ENCODE data around the gene PKD1.
"Not testable (repeated sequence)": the region's sequence is repeated elsewhere in the genome, so short reads cannot be mapped to it uniquely, and the experiment has no call there.

The PKD1 gene

GRCh38 chr16:2149630-2150417 is 14.1 kb upstream of the PKD1 start:
- no peaks in the 10 kb centered on the region for H3K9me3 Mint-ChIP-seq
- H3K27ac Mint-ChIP-seq, result no peak overlapping the region
- H3K36me3 Mint-ChIP-seq (ENCODE audit: low read depth), result peaks cover 37% of the 10 kb centered on the region
- H3K27me3 Mint-ChIP-seq, result no peaks in the 10 kb centered on the region
- H3K4me3 Mint-ChIP-seq, result peak overlapping the region; percentile 47
- H3K4me1 Mint-ChIP-seq (ENCODE audit: low read depth), result peaks cover 34% of the 10 kb centered on the region

- no peaks in the 10 kb centered on the region for H3K27me3 Mint-ChIP-seq
- peak overlapping the region; percentile 13 for H3K4me3 Mint-ChIP-seq
- H3K27ac Mint-ChIP-seq, result no peak overlapping the region
- H3K36me3 Mint-ChIP-seq (ENCODE audit: low read depth), result peaks cover 29% of the 10 kb centered on the region
- H3K9me3 Mint-ChIP-seq, result no peaks in the 10 kb centered on the region
- H3K4me1 Mint-ChIP-seq (ENCODE audit: low read depth), result peaks cover 26% of the 10 kb centered on the region
These were observed 13.3 kb upstream of the PKD1 start for GRCh38 chr16:2148714-2149629.

- Mint-ChIP-seq H3K27me3 (no peaks in the 10 kb centered on the region), H3K4me3 (peak within 1 kb of the TSS; percentile 13), H3K4me1 (ENCODE audit: low read depth) (peaks cover 18% of the 10 kb centered on the region), H3K36me3 (ENCODE audit: low read depth) (peaks cover 20% of the 10 kb centered on the region), H3K9me3 (no peaks in the 10 kb centered on the region), H3K27ac (no peak within 1 kb of the TSS)
These were observed 12.4 kb upstream of the PKD1 start, which contains the start of gene RAB26 for GRCh38 chr16:2147981-2148671. RAB26 (plus strand) TSS chr16:2148625; CDS start chr16:2148784, 159 bp downstream.

GRCh38 chr16:2147378-2147777 is 11.7 kb upstream of the PKD1 start:
- peaks cover 13% of the 10 kb centered on the region for H3K36me3 Mint-ChIP-seq (ENCODE audit: low read depth)
- H3K27me3 Mint-ChIP-seq, result no peaks in the 10 kb centered on the region
- no peak overlapping the region for H3K4me3 Mint-ChIP-seq
- H3K27ac Mint-ChIP-seq, result no peak overlapping the region
- no peaks in the 10 kb centered on the region for H3K9me3 Mint-ChIP-seq
- H3K4me1 Mint-ChIP-seq (ENCODE audit: low read depth), result peaks cover 12% of the 10 kb centered on the region

- peaks cover 4% of the 10 kb centered on the region for H3K4me1 Mint-ChIP-seq (ENCODE audit: low read depth)
- no peaks in the 10 kb centered on the region for H3K9me3 Mint-ChIP-seq
- no peak overlapping the region for H3K4me3 Mint-ChIP-seq
These were observed 10.1 kb upstream of the PKD1 start for GRCh38 chr16:2145843-2146242.

GRCh38 chr16:2143878-2144485 is 8.3 kb upstream of the PKD1 start:
- Mint-ChIP-seq H3K27me3 (no peaks in the 10 kb centered on the region), H3K36me3 (ENCODE audit: low read depth) (no peaks in the 10 kb centered on the region), H3K27ac (no peak overlapping the region), H3K9me3 (no peaks in the 10 kb centered on the region), H3K4me3 (no peak overlapping the region), H3K4me1 (ENCODE audit: low read depth) (peaks cover 4% of the 10 kb centered on the region)

More at GRCh38 chr16:2145843-2146242, 10.1 kb upstream of the PKD1 start:
- Mint-ChIP-seq H3K27me3 (no peaks in the 10 kb centered on the region), H3K27ac (no peak overlapping the region), H3K36me3 (ENCODE audit: low read depth) (no peaks in the 10 kb centered on the region)

- Mint-ChIP-seq H3K4me3 (no peak overlapping the region), H3K27me3 (no peaks in the 10 kb centered on the region), H3K27ac (no peak overlapping the region), H3K36me3 (ENCODE audit: low read depth) (no peaks in the 10 kb centered on the region), H3K9me3 (no peaks in the 10 kb centered on the region), H3K4me1 (ENCODE audit: low read depth) (peaks cover 4% of the 10 kb centered on the region)
These were observed 7.5 kb upstream of the PKD1 start for GRCh38 chr16:2142942-2143877.

GRCh38 chr16:2135071-2135470 is 627 bp downstream of the PKD1 start:
- H3K27ac Mint-ChIP-seq, result peak overlapping the region; percentile 63

GRCh38 chr16:2133797-2134196 is 1.9 kb downstream of the PKD1 start:
- H3K27me3 Mint-ChIP-seq; H3K36me3 Mint-ChIP-seq (ENCODE audit: low read depth); H3K4me3 Mint-ChIP-seq; H3K27ac Mint-ChIP-seq; H3K9me3 Mint-ChIP-seq: not testable (repeated sequence)
- peaks cover 11% of the 10 kb centered on the region for H3K4me1 Mint-ChIP-seq (ENCODE audit: low read depth)

More at GRCh38 chr16:2135071-2135470, 627 bp downstream of the PKD1 start:
- H3K27me3 Mint-ChIP-seq; H3K36me3 Mint-ChIP-seq (ENCODE audit: low read depth); H3K4me1 Mint-ChIP-seq (ENCODE audit: low read depth); H3K9me3 Mint-ChIP-seq: not testable (repeated sequence)
- peak overlapping the region; percentile 84 for H3K4me3 Mint-ChIP-seq

GRCh38 chr16:2129890-2130447 is 5.7 kb downstream of the PKD1 start:
- H3K4me3 Mint-ChIP-seq; H3K36me3 Mint-ChIP-seq (ENCODE audit: low read depth); H3K27me3 Mint-ChIP-seq; H3K9me3 Mint-ChIP-seq; H3K27ac Mint-ChIP-seq: not testable (repeated sequence)
- H3K4me1 Mint-ChIP-seq (ENCODE audit: low read depth), result peaks cover 22% of the 10 kb centered on the region

GRCh38 chr16:2129251-2129650 is 6.4 kb downstream of the PKD1 start:
- H3K27ac Mint-ChIP-seq; H3K9me3 Mint-ChIP-seq; H3K36me3 Mint-ChIP-seq (ENCODE audit: low read depth); H3K27me3 Mint-ChIP-seq: not testable (repeated sequence)
- Mint-ChIP-seq H3K4me1 (ENCODE audit: low read depth) (peaks cover 22% of the 10 kb centered on the region), H3K4me3 (peak overlapping the region; percentile 66)

- not testable (repeated sequence) for H3K36me3 Mint-ChIP-seq (ENCODE audit: low read depth); H3K27ac Mint-ChIP-seq; H3K27me3 Mint-ChIP-seq; H3K4me3 Mint-ChIP-seq; H3K9me3 Mint-ChIP-seq
- peaks cover 22% of the 10 kb centered on the region for H3K4me1 Mint-ChIP-seq (ENCODE audit: low read depth)
These were observed 7.9 kb downstream of the PKD1 start for GRCh38 chr16:2127630-2128280.

- H3K36me3 Mint-ChIP-seq (ENCODE audit: low read depth); H3K9me3 Mint-ChIP-seq; H3K27ac Mint-ChIP-seq; H3K4me3 Mint-ChIP-seq; H3K27me3 Mint-ChIP-seq: not testable (repeated sequence)
- H3K4me1 Mint-ChIP-seq (ENCODE audit: low read depth), result peaks cover 22% of the 10 kb centered on the region
These were observed 8.7 kb downstream of the PKD1 start for GRCh38 chr16:2126928-2127556.

Data from stimulated activated naive CD8-positive, alpha-beta T cell treated with anti-CD3 and anti-CD28 coated beads, Interleukin-15, Interleukin-2, amounts not matched to agents 100 ng/mL and 50 ng/mL, for 24 hours (primary cell).